Erythroblast (primary cell): Measurements from ENCODE around the gene MDC1.
"Not testable (repeated sequence)": the region's sequence is repeated elsewhere in the genome, so short reads cannot be mapped to it uniquely, and the experiment has no call there.

Experiments
- DNase-seq, 2 experiments: peaks; one replicate each; lab custom pipeline; 2025; lab: John Stamatoyannopoulos, UW
- GATA1 ChIP-seq: IDR thresholded peaks from 2 replicates; pipeline ENCODE4 v1.6.1; 2011; ENCODE audit warnings: low read depth, mild to moderate bottlenecking, control low read depth, low read length, moderate library complexity
- POLR2A ChIP-seq: IDR thresholded peaks from 2 replicates; pipeline ENCODE4 v1.6.1; 2011; ENCODE audit warnings: mild to moderate bottlenecking, low read length

Gene MDC1

GRCh38 chr6:30676660-30677285 lies 40.3 kb downstream of the MDC1 start:
- no peak for DNase-seq
- TF ChIP-seq POLR2A (no peak), GATA1 (no peak)

- TF ChIP-seq POLR2A = peak; percentile 72
- TF ChIP-seq GATA1 = no peak
- DNase-seq = peak; percentile 97
These were observed 44.4 kb downstream of the MDC1 start, which contains the start of gene DHX16 for GRCh38 chr6:30672445-30673253. DHX16 (minus strand) TSS chr6:30673006; CDS start chr6:30672841, 165 bp downstream.

- no peak for DNase-seq
- TF ChIP-seq GATA1 (no peak), POLR2A (no peak)
These were observed 46.1 kb downstream of the MDC1 start for GRCh38 chr6:30670760-30671527.

GRCh38 chr6:30666300-30666699 lies 50.8 kb downstream of the MDC1 start:
- not testable (repeated sequence) for DNase-seq

GRCh38 chr6:30664994-30665767 lies 51.9 kb downstream of the MDC1 start:
- TF ChIP-seq GATA1 = no peak
- TF ChIP-seq POLR2A = no peak
- DNase-seq = no peak

- DNase-seq = not testable (repeated sequence)
These were observed 59.2 kb downstream of the MDC1 start for GRCh38 chr6:30657922-30658321.

- DNase-seq = no peak
- TF ChIP-seq GATA1 (no peak), POLR2A (no peak)
These were observed 59.6 kb downstream of the MDC1 start for GRCh38 chr6:30657454-30657853.

GRCh38 chr6:30656513-30656912 lies 60.6 kb downstream of the MDC1 start:
- DNase-seq = no peak
- TF ChIP-seq GATA1 = no peak
- no peak for TF ChIP-seq POLR2A

- DNase-seq = no peak
- TF ChIP-seq POLR2A (no peak), GATA1 (no peak)
These were observed 61.4 kb downstream of the MDC1 start for GRCh38 chr6:30655743-30656094.

GRCh38 chr6:30654798-30655742 lies 62.0 kb downstream of the MDC1 start:
- TF ChIP-seq POLR2A = no peak
- TF ChIP-seq GATA1 = no peak
- DNase-seq = no peak

GRCh38 chr6:30651143-30651542 lies 65.9 kb downstream of the MDC1 start:
- TF ChIP-seq POLR2A (no peak), GATA1 (no peak)
- no peak for DNase-seq
